ENCODE results near the gene LTBP2.
A peak's percentile ranks its signal among the peaks of the same experiment; 100 is the strongest.

Gene LTBP2

DNA sequence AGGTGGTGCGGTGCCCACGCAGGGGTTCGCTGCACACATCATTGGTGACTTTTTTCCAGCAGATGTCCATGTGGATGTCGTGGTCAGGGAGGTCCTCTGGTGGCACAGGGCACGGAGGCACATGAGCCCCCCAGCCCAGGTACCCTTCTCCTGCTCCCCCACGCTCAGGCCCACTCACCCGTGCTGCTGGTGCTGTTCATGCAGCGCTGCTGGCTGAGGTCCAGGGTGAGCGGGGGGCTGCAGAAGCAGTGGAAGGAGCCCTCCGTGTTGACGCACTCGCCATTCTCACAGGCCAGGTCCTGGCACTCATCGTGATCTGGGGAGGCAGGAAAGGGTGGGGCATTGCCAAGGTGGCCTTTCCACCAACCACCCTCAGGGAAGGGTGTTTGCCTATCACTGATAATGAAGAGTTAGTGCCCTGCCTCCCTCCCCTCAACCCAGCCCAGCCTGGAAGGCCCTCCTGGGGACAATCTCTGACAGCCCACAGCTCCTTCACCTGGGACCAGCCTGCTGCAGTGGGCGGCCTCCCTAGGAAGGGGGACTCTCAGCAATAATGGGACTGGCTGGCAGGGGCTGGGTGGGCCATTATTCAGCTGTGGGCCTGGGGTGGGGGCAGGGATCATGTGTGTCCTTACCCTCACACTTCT, 108.6 kb downstream of the LTBP2 start:
- no peak for DNase-seq

DNA sequence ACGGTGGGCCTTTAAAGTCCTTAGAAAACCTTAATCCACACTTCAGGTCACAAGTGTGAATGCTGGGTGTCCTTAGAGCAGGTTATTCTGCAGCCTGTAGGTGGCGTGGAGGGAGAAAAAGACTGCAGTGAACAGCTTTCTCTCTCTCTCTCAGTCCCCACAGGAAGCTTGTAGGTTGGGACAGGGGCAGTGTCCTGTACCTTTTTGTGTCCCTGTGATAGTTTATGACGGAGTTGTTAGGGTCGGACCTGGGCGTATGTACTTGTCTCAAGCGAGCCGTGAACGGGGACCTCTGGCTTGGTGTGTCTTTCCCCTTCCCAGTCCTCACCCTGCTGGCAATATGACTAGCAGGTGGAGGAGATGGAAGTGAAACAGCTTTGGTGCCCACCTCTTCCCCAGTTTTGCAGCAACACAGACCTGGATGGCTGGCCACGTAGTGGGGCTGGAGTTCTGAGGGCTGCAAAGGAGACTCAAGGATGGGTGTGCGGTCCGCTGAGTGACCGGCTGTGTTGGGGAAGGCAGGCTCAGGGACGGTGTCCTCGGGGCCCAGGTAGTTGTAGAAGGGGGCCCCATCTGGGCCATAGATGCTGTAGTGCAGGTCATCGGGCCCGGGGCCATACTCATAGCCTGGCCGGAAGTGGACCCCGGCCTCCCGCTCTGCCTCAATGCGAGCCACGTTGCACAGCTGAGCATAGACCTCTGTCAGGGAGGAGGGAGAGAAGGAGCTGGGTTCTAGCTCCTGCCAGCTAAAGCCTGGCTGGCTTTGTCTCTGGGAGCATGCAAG, 109.6 kb downstream of the LTBP2 start:
- no peak for DNase-seq

DNA sequence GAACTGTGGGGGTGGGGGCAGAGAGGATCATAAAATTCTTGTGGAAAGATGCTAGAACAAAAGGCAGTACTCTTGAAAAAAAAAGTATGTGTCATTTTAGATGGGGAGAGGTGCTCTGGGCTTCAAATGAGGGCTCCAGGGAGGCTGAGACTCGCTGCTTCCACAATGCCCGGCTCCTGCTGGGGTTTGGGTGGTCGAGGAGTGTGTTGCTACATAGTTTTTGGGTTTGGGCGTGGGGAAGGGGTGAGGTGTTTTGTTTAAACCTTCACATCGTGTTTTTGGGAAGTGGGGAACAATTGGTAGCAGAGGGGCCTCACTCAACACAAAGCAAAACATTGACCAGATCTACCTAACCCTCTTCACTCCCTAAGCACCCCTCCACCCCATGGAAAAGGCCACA, 110.3 kb downstream of the LTBP2 start:
- no peak for DNase-seq

DNA sequence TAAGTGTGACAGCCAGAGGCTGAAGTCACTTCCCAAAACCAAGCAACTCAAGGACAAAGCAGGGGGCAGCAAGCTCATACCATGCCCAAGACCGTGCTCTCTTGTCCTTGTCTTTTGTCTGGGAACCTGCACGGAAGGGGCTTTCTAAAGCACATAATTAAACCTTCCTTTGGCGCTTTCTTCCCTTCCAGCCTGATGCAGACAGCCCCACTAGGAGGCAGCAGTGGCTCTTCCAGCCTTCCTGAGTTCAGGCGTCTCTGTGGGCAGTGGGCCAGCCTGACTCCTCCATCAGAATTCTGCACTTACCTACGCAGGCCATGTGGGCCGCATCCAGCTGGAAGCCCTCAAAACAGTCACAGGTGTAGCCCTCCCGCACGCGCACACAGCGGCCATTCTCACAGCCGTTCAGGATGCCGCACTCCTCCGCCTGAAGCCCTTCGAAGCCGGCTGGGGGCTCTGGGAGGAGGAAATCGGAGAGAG, 110.9 kb downstream of the LTBP2 start:
- DNase-seq, result no peak

DNA sequence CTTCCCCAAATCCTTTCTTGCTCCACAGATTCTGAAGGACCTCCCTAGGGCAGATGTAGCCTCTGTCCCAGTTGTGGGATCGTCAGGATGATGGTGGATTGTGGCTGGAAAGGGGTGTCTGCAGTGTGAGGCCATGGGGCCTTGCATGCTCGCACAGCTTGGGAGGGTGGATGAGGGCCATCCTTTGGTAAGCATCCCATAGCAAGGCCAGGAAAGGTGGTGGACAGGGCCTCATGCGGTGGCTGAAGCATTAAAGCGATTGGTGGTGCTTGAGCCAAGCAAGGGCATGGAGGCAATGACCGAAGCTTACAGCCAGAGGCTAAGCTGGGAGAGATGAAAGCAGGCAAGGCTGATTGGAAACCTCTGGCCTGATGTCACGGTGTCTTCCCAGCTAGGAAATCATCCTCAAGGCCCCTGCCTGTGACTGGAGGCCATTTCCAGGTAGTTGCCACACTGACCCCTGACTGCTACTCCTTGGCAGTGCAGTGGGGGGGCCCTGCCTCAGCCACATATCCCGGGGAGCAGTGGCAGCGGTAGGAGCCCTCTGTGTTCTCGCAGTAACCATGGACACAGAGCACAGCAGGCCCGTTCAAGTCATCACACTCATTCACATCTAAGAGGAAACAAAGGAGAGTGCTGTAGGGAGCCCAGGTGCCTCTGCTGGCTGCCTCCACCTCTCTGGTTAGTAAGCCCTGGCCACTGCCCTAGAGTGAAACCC, 111.5 kb downstream of the LTBP2 start:
- DNase-seq, result no peak

DNA sequence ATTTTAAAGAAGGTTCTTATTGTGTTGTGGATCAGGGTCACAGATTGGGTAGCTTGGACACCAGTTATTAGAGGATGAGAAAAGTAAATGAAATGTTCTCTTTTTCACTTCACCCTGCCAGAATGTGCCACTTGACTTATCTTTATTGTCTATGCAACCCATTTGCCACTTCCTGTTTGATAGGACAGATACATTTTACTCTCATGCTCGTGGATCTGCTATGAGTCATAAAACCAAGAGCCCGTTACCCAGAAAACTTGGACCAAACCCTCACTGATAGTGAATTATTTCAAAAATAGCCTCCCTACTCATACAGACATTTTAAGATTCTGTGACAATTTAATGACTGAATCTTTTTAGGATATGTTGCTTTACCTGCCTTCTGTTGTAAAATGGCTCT, 116.7 kb downstream of the LTBP2 start:
- no peak for DNase-seq

DNA sequence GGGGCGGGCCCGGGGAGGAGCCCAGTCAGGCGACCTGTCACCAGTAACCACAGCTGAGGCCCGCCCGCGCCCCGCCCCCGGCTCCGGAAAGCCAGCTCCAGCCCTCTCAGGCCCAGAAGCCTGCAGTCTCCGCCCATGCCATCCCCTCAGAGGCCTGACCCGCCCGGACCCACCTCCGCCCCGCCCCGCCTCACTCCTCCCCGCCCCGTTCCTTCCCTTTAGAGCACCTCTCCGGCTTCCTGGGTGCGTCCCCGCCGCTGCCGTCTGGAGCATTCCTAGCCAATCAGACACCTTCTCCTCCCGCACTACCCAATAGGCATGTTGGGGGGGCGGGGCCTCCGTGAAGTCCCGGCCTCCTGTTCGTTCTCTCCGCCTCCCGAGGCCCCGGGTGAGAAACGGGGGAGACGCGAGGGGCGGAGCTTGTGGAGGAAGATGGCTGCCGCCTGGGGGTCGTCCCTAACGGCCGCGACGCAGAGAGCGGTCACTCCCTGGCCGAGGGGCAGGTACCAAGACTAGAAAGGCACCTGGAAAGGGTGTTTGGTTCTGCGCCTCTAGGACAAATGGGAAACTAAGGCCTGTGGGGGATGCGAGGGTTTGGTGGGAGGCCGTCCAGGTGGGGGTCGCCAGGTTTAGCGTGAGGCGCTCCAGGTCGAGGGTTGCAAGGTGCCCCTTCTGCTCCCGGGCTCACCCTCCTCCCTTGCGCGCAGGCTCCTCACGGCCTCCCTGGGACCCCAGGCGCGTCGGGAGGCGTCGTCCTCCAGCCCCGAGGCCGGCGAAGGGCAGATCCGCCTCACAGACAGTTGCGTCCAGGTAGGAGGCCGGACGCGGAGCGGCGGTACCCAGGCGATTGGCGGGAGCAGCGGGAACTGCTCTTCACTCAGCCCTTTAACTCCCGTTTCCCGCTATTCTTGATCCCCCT, 118.4 kb downstream of the LTBP2 start, which contains the start of gene ISCA2:
Gene ISCA2 (plus strand): TSS at position 423 of the 919 bp plus-strand sequence. CDS start 10 bp downstream, at position 433.
- DNase-seq, result peak; percentile 95

DNA sequence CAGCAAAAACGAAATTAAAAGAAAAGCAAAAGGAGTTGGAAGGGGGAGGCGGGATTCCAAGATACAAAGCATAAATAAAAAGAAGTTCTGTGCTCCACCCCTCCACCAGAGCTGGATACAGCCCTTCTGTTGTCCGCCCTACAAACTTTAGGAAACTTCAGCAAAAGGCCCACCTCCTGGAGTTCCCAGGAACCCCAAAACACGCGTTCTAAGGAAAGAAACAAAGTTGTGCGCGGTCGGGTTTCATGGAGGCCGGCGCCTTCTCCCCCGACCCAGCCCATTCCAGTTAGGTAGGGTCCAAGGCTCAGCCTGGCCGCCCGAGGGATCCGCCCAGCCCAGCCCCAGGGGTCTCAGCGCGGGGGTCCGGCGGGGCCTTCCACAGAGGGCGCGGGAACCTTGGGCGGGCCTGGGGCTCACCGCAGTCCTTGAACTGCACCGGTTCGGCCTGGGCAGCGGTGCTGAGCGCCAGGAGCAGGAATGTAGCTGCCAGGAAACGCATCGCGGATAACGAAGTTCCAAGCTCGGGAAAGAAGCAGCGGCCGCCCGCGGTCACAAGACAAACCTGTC, 119.2 kb downstream of the LTBP2 start, which contains the start of gene NPC2:
Gene NPC2 (minus strand): TSS at position 530 of the 567 bp plus-strand sequence. CDS start 31 bp downstream, at position 499.
- no peak for DNase-seq

DNA sequence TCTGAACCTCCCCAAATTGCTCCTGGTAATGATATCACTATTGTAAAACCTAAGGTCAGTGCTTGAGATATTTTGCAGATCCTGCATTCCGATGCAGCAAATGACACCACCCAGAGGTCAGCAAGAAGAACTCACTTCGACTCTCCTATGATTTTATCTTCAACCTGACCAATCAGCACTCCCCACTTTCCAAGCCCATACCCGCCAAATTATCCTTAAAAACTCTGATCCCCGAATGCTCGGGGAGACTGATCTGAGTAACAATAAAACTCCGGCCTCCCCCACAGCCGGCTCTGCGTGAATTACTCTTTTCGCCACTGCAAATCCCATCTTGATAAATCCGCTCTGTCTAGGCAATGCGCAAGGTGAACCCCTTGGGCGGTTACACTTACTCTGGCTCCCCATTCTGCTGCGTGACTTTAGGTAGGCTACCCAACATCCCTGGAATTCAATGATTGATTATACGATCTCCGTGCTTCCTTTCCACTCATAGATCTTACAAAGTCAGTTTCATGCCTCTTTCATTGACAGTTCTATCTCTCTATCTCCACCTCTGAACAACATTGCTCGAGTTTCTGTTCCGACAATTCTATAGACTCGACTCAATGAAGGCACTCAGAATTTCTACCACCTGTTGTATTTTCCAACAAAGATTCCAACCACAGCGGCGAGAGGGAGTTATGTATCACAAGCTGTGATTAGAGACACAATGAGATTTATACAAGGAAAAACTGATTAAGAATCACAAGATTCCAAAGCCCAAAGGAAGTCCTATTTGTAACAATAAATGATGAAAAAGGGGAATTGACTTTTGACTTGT, 119.9 kb downstream of the LTBP2 start:
- DNase-seq, result no peak

DNA sequence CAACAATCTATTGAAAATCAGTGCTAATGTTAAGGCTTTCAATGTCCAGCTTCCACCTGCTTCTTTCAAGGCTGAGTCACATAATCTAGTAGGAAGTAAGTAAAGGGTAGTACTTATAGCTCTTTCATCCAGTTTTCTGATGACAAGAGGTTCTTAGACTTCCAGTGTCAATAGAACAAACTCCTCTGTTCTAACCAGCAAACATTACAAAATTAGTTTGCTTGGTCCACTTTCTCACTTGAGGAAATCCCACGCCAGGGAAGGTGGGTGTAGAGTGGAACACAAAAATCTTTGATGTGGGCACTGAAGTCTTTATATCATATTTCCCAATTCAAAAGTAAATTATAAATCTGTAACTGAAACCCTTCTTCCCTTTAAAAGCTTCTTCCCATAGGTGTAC, 121.6 kb downstream of the LTBP2 start:
- DNase-seq, result no peak

DNA sequence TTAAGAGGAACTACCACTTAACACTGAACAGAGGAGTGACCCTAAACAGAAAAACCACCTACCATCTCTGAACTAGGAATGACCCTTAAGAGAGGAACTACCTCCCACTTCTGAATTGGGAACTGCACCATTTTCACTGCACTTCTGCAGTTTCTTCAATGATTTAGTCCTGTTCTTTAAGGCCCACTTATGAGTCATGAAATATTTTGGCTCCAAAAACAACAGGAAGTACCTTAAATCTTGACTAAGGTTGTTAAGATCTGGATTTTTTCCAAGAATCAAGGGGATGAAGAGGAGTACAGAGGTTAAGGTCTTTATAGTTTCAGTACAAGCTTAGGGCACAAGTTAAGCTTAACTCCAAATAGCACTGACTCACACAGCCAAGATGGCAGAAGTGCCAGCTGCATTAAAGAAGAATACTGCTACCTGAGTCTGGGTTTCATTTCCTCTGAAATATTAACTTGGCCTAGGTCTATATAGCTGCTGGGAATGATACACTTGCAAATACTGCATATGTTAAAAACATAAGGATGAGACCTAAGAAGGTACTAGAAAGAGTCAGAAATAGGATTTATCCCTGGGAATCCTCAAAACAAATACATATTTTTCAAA, 123.1 kb downstream of the LTBP2 start:
- no peak for DNase-seq

DNA sequence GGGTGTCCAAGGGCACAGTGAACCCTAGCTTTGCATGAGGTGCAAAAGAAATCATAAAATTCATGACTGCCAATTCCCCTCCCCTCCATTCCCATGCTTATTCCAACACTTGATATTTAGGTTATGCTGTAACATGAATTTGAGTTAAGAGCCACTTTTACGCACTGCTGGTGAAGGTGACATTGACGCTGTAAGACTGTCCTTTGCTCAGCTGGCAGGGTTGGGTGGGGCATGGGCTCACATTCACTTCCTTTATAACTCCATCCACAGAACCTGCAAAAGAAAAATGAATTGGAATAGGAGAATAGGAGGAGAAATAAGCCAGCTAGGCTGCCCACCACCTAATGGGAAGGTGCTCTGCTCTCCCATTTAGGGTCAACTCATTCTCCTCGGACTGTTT, 125.9 kb downstream of the LTBP2 start:
- DNase-seq, result no peak

DNA sequence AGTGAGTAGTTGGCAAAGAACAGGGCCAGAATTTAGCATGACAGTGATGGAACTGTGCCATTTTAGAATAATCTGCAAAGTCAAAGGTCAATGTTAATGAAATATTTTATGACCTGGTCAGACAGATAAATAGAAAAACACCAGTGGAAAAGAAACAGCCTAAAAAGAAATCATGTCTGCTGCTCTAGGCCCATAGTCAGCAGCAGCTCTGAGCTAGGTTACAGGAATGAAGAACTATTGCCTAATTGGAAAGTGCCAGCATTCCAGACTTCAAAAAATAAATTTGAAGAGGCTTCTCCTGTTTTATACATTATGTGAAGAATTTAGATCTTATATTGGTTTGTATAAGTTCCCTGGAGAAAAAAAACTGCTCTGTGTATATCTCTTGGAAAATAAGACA, 128.7 kb downstream of the LTBP2 start:
- no peak for DNase-seq

DNA sequence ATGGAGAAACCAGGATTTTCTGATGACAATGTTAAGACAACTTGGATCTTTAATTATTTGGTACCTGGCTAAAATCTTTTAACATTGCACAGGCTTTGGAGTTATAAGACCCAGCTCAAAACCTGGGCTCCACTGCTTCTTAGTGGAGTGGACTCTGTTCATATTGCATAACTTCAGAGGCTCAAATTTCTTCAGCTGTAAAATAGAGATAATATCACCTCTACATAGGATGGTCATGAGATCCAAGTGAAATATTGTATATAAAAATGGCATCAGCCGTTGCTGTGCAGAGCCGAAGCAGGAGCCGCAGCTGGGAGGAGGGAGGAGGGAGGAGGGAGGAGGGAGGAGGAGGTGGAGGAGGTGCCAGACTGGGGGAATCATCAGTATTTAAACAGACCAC, 129.5 kb downstream of the LTBP2 start:
- DNase-seq, result no peak

DNA sequence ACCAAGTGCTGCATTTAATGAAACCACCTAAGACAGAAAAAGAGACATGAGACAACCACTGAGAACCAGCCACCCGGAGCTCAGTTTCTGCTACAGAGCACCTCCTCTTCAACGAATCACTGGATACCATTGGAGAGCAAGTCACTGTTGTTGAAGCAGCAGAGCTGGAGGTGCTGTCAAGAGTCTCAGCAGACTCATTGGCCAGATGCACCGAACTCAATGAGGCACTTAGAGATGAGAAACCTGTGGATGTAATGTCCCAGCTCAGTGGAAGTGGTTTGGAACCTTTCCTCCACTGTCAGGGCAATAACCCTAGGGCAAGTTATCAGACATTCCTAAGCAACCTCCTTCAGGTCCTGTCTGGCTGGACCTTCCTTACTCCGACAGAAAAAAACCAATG, 132.0 kb downstream of the LTBP2 start:
- no peak for DNase-seq

DNA sequence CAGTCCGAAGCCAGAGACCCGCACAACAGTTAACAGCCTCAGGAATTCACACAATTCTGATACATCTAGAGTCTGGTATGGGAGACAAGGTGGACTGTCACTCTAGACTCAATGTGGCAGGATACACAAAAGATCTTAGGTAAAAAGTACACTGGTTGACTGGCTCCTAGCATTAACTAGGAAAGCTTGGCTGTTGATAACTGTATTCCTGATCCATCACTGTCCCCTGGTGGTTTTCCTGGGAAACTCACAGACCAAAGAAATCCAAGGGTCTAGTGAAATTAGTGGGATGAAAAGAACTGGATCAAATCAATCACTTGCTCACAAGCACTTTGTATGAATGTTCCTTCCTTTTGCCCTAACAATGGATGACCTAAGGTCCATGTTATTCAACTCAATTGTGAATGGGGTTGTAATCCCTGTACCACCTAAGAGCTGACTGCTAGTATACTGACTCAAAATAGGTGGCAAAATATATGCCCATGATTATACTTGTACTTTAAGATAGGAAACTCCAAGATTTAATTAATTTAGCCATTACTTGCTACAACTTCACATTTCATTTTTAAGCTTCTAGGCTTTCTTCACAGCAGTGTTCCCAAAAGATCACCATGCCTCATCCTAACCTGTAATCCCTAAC, 132.9 kb downstream of the LTBP2 start:
- DNase-seq, result no peak

DNA sequence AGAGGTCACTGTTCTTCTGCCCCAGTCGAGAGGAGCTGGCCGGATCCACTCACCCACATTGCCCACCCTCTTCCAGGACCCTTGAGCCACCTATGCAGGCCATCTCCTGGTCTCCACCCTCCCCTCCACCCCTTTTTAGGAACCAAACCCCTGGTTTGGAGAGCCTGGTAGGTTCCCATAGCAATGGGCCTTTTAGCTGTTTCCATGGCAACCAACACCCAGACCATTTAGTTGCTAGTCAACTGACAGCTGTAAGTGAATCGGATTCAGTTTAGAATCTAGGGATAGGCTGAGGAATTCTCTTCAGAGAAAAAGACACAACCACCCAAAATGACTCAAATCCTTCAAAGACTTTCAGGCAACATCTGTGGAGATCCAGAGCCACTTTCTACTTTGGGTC, 135.4 kb downstream of the LTBP2 start:
- no peak for DNase-seq

DNA sequence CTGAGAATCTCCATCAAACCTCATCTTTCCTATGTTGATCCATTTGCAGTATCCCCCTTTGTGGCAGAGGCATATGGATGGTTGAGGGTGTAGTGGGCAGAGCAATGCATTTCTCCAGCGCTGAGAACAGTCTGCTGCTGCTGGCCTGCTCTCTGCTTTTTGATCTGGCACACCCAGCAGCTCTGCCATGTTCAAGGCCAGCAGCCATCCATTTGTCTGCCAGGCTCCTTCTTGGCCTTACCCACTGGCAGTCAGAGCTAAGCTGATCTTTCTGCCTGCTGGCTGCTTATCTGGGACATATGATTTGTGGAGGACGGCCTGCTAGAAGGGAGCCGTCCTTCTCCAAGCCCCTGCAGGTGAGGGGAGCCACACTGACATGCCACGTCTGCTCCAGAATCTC, 135.9 kb downstream of the LTBP2 start:
- no peak for DNase-seq

DNA sequence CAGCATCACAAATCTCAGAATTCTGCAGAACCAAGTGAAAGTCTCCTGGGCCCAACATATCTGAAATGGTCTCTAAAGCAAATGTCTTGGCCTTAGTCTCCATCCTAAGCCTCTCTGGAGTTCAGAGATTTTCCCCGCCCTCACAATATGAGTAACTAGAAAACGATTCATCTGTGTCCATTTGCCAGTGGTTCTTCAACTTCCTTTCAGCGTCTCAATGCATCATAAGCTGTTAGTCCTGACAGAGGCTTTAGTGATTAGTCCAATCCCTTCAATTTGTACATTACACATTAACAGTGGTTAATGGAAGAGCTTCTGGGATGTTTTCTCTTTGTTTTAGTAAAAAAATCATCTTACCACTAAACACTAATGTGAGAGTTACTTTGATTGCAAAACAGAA, 136.4 kb downstream of the LTBP2 start:
- DNase-seq, result no peak

DNA sequence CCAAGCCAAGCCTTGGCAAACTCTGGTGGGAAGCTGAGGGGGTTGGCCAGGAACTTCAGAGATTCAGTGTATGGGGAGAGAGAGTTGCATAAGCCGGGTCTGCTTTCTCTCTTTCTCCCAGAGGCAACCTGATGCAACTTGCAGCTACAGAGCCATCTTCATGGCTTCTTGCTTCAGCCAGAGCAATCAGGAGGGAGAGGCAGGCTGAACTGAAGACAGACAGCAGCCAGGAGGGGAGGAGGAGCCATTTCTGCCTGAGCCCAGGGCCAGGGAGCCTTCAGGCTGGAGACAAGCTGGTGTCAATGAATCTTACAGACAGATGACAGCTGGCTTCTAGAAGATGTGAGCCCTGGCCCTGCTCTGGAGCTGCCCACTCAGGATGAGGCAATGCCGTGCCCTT, 137.7 kb downstream of the LTBP2 start:
- no peak for DNase-seq

All from NCI-H1417 treated with DMSO at 0.1 percent for 48 hours (cell line).